GM21717 (cell line): ENCODE results near the gene KRTAP4-6.
"Not testable (repeated sequence)": the region's sequence is repeated elsewhere in the genome, so short reads cannot be mapped to it uniquely, and the experiment has no call there.

Experiments used
- ATAC-seq: cut with Tn5 transposase; IDR thresholded peaks from one replicate; pipeline ENCODE4 v1.9.1; 2021; ENCODE audit warnings: mild to moderate bottlenecking, moderate library complexity; ENCODE audit not compliant: unreplicated experiment

Gene KRTAP4-6

DNA sequence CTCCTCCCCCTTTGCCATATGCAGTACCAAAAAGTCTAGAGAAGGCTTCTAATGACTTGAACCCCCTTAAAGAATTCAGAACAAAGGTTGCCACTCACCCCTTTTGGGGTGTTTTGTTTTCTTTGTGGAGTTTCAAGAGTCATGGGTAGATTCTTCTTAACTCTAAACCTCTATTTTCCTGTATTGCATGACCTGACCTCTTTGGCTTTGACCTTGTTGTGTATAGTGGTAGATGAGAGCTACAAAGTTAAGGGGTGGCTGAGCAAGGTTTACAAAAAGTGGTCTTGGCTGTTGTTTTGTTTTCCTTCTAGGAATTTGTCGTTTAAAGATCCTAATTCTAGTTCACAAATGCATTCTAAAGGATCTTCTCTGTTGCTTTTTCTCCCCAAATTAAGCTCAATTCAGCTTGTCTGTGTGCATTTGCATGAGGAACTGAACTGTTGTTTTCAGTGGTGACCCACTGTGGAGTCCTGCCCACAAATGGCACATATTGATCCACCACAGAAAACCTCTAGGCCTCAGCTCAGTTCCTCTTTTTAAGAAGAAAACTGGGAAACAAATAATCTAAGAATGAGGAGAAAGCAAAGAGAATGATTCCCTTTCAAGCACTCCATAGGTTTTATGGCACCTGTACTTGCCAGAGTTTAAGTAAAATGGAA lies 31.5 kb downstream of the KRTAP4-6 start:
- ATAC-seq = not testable (repeated sequence)

DNA sequence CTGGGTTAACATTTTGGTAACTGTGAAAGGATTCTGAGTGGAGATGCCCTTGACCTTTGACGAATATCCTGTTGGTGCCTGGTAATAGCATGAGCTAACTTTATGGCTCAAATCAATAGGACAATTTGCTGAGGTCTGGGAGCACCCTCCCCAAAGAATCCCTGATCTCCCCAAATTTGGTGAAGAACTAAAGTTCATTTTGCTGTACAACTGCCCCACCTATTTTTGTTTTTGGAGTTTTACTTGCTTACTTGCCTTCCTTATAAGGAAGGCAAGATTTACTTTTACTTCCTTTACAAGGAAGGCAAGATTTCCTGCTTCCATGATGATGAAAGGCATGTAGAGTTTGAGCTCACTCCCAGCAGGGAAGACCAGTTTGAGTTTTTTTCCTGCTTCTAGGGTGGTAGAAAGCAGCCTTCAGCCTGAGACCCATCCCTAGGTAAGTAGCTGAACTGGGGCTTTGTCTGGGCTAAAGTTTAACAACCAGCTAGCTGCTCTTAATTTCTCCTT lies 32.3 kb downstream of the KRTAP4-6 start:
- ATAC-seq = no peak

DNA sequence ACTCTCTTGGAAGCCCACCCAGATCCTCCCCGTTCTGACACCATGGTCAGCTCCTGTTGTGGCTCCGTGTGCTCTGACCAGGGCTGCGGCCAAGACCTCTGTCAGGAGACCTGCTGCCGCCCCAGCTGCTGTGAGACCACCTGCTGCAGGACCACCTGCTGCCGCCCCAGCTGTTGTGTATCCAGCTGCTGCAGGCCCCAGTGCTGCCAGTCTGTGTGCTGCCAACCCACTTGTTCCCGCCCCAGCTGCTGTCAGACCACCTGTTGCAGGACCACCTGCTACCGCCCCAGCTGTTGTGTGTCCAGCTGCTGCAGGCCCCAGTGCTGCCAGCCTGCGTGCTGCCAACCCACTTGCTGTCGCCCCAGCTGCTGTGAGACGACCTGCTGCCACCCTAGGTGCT lies 35.0 kb downstream of the KRTAP4-6 start, which contains the start of gene KRTAP4-9:
TSS of gene KRTAP4-9 (plus strand) at position 43 of the 400 bp plus-strand sequence. CDS start at position 43, 0 bp downstream.
- ATAC-seq = not testable (repeated sequence)

DNA sequence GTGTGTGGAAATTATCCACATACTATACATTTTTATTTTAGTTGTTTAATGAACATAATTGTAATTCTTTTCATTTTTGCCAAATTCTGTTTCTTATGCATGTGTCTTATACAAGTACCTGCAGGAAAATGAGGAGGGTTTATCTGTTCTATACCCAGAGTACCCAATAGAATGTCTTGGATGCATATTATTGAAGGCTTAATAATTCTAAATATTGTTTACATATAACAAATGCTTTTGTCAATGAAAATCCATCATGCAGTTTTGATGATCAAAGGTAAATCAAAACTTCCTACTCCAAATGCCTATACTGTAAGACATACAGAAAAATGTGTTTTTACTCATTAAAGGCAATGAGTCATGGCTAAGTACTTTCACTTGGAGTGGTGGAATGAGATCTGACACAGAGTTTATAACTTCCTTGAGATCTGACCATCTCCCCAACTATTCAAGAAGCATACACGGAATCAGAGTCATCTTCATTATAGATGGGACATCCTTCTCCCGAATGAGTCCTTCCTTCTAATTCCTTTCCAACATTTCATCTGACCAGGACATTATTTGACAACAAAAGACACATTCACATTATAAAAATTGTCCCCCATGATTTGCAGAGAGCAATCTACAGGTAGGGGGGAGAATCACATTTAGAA lies 35.8 kb downstream of the KRTAP4-6 start:
- ATAC-seq = not testable (repeated sequence)

DNA sequence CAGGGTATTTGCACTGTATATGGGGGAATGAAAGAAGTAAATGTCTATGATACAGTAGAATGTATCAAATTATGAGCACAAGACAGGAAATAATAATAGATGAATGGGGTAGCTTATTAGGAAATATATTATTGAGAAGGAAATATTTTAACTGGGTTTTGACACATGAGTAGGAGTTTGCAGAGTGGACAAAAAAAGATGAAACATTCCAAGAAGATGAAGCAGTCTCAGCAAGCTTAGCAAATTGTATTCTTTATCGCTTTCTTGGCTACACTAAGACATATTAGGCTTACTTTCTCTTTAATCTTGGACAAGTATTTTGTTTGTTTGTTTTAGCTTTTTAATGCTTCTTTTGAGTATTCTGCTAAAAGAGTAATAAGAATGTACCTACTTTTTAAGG lies 36.4 kb downstream of the KRTAP4-6 start:
- no peak for ATAC-seq

DNA sequence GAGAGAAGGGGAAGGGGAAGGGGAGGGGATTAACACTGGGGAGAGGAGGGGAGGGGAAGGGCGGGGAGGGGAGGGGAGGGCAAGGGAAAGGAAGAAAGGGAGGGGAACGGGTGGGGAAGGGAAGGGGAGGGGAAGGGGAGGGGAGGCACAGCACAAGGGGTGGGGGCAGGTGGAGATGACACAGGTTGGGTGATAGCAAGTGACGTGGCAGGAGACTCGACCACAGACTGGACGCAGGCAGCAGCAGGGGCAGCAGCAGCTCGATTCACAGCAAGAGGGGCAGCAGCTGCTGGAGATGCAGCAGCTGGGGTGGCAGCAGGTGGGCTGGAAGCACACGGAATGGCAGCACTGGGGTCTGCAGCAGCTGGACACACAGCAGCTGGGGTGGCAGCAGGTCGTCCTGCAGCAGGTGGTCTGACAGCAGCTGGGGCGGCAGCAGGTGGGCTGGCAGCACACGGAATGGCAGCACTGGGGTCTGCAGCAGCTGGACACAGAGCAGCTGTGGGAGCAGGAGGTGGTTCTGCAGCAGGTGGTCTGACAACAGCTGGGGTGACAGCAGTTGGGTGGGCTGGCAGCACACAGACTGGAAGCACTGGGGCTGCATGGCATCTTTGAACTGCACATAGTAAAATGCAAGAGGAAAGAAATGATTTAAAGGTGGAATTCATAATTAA lies 38.6 kb downstream of the KRTAP4-6 start, which contains the start of gene KRTAP4-16:
TSS of gene KRTAP4-16 (minus strand) at position 624 of the 674 bp plus-strand sequence. CDS start at position 624, 0 bp downstream.
- no peak for ATAC-seq

DNA sequence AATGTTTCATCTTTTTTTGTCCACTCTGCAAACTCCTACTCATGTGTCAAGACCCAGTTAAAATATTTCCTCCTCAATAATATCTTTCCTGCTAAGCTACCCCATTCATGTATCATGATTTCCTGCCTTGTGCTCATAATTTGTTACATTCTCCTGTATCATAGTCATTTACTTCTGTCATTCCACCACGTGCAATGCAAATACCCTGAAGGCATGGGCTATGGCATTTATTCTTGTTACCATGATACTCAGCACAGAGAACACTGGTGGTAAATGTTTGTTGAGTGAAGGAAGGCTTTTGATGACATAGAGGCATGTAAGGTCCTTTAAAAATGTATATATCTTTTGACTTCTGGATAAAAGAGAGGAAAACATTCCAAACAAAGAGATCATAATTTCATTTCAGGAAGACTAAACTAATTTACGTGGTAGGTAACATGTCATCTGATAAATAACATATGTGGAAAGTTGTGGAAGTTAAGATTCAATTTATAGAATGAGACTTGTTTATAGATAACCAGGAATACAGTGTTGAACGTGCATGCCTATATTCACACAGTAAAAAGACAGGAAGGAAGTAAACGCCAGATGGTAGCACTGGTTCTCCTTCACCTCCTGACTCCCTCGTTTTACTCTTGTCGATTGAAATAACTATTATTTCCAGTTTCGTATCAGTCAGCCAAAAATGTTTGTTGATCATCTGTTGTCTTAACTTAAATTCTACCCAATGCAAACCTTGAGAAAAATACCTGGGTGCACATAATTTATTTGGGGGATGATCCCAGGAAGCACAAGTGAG lies 40.5 kb downstream of the KRTAP4-6 start:
- not testable (repeated sequence) for ATAC-seq

DNA sequence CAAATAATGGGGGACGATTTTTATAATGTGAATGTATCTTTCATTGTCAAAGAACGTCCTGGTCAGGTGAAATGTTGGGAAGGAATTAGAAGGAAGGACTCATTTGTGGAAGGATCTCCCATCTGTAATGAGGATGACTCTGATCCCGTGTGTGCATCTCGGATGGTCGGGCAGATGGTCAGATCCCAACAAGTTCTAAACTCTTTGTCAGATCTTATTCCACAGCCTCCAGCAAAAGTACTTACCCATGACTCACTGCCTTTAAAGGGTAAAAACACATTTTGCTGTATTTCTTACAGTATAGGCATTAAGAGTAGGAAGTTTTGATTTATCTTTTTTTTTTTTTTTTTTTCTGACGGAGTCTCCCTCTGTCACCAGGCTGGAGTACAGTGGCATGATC lies 41.9 kb downstream of the KRTAP4-6 start:
- no peak for ATAC-seq

DNA sequence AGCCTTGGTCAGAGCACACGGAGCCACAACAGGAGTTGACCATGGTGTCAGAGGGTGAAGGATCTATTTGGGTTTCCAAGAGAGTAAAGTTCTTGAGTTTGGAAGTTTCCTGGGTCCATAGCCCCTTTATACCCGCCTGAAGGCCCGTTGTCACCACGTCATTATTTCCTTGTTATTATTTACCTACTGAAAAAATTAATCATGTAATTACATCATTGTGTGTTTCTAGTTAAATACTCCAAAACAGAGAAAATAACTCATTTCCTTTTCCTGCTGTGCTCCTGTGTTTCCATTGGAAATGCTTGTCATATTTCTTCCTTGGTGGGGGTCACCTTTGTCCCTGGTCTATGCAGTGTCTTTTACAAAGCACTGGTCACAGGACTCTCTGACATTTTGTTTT lies 42.3 kb downstream of the KRTAP4-6 start, which contains the start of gene KRTAP4-8:
TSS of gene KRTAP4-8 (minus strand) at position 101 of the 400 bp plus-strand sequence. CDS start at position 43, 58 bp downstream.
- ATAC-seq = no peak

DNA sequence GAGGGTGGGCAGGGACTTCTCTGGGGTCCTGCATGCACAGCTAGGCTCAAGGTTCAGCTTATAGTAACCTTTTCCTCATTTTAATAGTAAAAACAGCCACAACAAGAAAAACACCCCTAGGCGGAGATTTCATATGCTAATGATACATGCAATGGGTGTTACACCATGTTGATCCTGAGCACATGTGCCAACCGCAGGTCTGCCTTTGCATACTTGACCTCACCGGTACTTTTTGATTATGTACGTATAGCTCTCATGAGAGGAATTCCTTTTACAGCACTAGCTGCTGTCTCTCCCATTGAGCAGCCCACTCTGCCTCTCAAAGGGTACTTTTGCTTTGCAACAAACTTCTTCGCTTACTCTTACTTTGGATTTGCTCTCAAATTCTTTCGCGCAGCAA lies 44.3 kb downstream of the KRTAP4-6 start:
- ATAC-seq = no peak
